Subcutaneous abdominal adipose tissue (tissue), 5 donors: ENCODE results near the gene TC2N.

Experiments used
- H3K27ac ChIP-seq: one replicate; pipeline ENCODE4 v1.7.0; 2013; ENCODE audit warnings: low read depth, mild to moderate bottlenecking, inconsistent platforms, low read length, moderate library complexity
- H3K27me3 ChIP-seq, 5 donors: one replicate each; pipeline ENCODE4 v1.7.0; 2013; ENCODE audit warnings: low read length in 5 of 5, inconsistent platforms in 1 of 5; ENCODE audit not compliant: control insufficient read depth in 5 of 5, insufficient read depth in 4 of 5
- H3K36me3 ChIP-seq, 5 donors: one replicate each; pipeline ENCODE4 v1.7.0; 2013; ENCODE audit warnings: low read length in 5 of 5; ENCODE audit not compliant: control insufficient read depth in 5 of 5, insufficient read depth in 5 of 5
- H3K4me1 ChIP-seq, 5 donors: one replicate each; pipeline ENCODE4 v1.7.0; 2013; ENCODE audit warnings: low read length in 5 of 5, mild to moderate bottlenecking in 3 of 5, moderate library complexity in 1 of 5; ENCODE audit not compliant: control insufficient read depth in 5 of 5, insufficient read depth in 5 of 5
- H3K4me3 ChIP-seq, 5 donors: one replicate each; pipeline ENCODE4 v1.7.0; 2013; ENCODE audit warnings: low read length in 5 of 5, low read depth in 1 of 5
- H3K9ac ChIP-seq, 5 donors: one replicate each; pipeline ENCODE4 v1.7.0; 2013; ENCODE audit warnings: low read length in 5 of 5, mild to moderate bottlenecking in 4 of 5, moderate library complexity in 3 of 5
- H3K9me3 ChIP-seq, 5 donors: one replicate each; pipeline ENCODE4 v1.7.0; 2013; ENCODE audit warnings: low read length in 5 of 5; ENCODE audit not compliant: control insufficient read depth in 5 of 5
- donor health status: healthy.
- donor health status: healthy.
- donor health status: healthy.
- donor health status: healthy.
- donor health status: healthy.

Gene TC2N

GRCh38 chr14:91891101-91891500 is 23.8 kb upstream of the TC2N start:
- H3K4me1 ChIP-seq, result peaks cover 3 to 37% (median 26%) of the 10 kb centered on the region in 5 donors

GRCh38 chr14:91890291-91890749 is 23.0 kb upstream of the TC2N start:
- Histone ChIP-seq H3K9ac (no peak overlapping the region), H3K9me3 (no peaks in the 10 kb centered on the region), H3K4me1 (peaks cover 3 to 37% (median 29%) of the 10 kb centered on the region in 5 donors), H3K27me3 (no peaks in the 10 kb centered on the region), H3K36me3 (peaks cover 0 to 14% (median 5%) of the 10 kb centered on the region in 5 donors), H3K4me3 (no peak overlapping the region), H3K27ac (no peak overlapping the region)

More at GRCh38 chr14:91891101-91891500, 23.8 kb upstream of the TC2N start:
- no peaks in the 10 kb centered on the region for H3K9me3 ChIP-seq
- peaks cover 0 to 14% (median 5%) of the 10 kb centered on the region in 5 donors for H3K36me3 ChIP-seq
- no peak overlapping the region for H3K27ac ChIP-seq
- no peaks in the 10 kb centered on the region for H3K27me3 ChIP-seq
- no peak overlapping the region for H3K4me3 ChIP-seq
- H3K9ac ChIP-seq, result no peak overlapping the region

- peaks cover 0 to 14% (median 5%) of the 10 kb centered on the region in 5 donors for H3K36me3 ChIP-seq
- H3K4me3 ChIP-seq, result no peak overlapping the region
- H3K9me3 ChIP-seq, result no peaks in the 10 kb centered on the region
- H3K4me1 ChIP-seq, result peaks cover 7 to 42% (median 34%) of the 10 kb centered on the region in 5 donors
- H3K27ac ChIP-seq, result no peak overlapping the region
- no peaks in the 10 kb centered on the region for H3K27me3 ChIP-seq
- H3K9ac ChIP-seq, result no peak overlapping the region
These were observed 22.3 kb upstream of the TC2N start for GRCh38 chr14:91889477-91890211.

GRCh38 chr14:91888641-91889476 is 21.5 kb upstream of the TC2N start:
- Histone ChIP-seq H3K36me3 (peaks cover 0 to 14% (median 5%) of the 10 kb centered on the region in 5 donors), H3K27ac (no peak overlapping the region), H3K4me1 (peaks cover 7 to 50% (median 42%) of the 10 kb centered on the region in 5 donors), H3K9ac (no peak overlapping the region), H3K27me3 (no peaks in the 10 kb centered on the region), H3K9me3 (no peaks in the 10 kb centered on the region), H3K4me3 (no peak overlapping the region)

GRCh38 chr14:91886961-91887360 is 19.6 kb upstream of the TC2N start:
- peaks cover 0 to 14% (median 5%) of the 10 kb centered on the region in 5 donors for H3K36me3 ChIP-seq

GRCh38 chr14:91885839-91886238 is 18.5 kb upstream of the TC2N start:
- peak overlapping the region; percentile 63 for H3K27ac ChIP-seq
- H3K36me3 ChIP-seq, result peaks cover 0 to 18% (median 6%) of the 10 kb centered on the region in 5 donors

More at GRCh38 chr14:91886961-91887360, 19.6 kb upstream of the TC2N start:
- Histone ChIP-seq H3K9ac (no peak overlapping the region), H3K9me3 (no peaks in the 10 kb centered on the region), H3K4me1 (peaks cover 13 to 59% (median 46%) of the 10 kb centered on the region in 5 donors), H3K27me3 (no peaks in the 10 kb centered on the region), H3K4me3 (no peak overlapping the region), H3K27ac (no peak overlapping the region)

GRCh38 chr14:91885113-91885712 is 17.9 kb upstream of the TC2N start:
- Histone ChIP-seq H3K4me3 (no peak overlapping the region), H3K9ac (no peak overlapping the region), H3K36me3 (peaks cover 0 to 16% (median 8%) of the 10 kb centered on the region in 5 donors), H3K27ac (peak overlapping the region; percentile 63), H3K9me3 (no peaks in the 10 kb centered on the region), H3K27me3 (no peaks in the 10 kb centered on the region), H3K4me1 (peaks cover 13 to 48% (median 37%) of the 10 kb centered on the region in 5 donors)

More at GRCh38 chr14:91885839-91886238, 18.5 kb upstream of the TC2N start:
- H3K9me3 ChIP-seq, result no peaks in the 10 kb centered on the region
- no peak overlapping the region for H3K4me3 ChIP-seq
- no peak overlapping the region for H3K9ac ChIP-seq
- no peaks in the 10 kb centered on the region for H3K27me3 ChIP-seq
- H3K4me1 ChIP-seq, result peaks cover 13 to 54% (median 42%) of the 10 kb centered on the region in 5 donors

GRCh38 chr14:91884664-91885063 is 17.3 kb upstream of the TC2N start:
- H3K9ac ChIP-seq, result peak overlapping the region in 1 of 5 donors; percentile 10
- H3K27ac ChIP-seq, result peak overlapping the region; percentile 63

GRCh38 chr14:91883753-91884152 is 16.4 kb upstream of the TC2N start:
- peak overlapping the region; percentile 46 for H3K27ac ChIP-seq

More at GRCh38 chr14:91884664-91885063, 17.3 kb upstream of the TC2N start:
- peaks cover 0 to 19% (median 8%) of the 10 kb centered on the region in 5 donors for H3K36me3 ChIP-seq
- H3K27me3 ChIP-seq, result no peaks in the 10 kb centered on the region
- no peak overlapping the region for H3K4me3 ChIP-seq
- no peaks in the 10 kb centered on the region for H3K9me3 ChIP-seq
- peaks cover 12 to 43% (median 32%) of the 10 kb centered on the region in 5 donors for H3K4me1 ChIP-seq

More at GRCh38 chr14:91883753-91884152, 16.4 kb upstream of the TC2N start:
- Histone ChIP-seq H3K9me3 (no peaks in the 10 kb centered on the region), H3K36me3 (peaks cover 0 to 26% (median 8%) of the 10 kb centered on the region in 5 donors), H3K9ac (no peak overlapping the region), H3K4me3 (no peak overlapping the region), H3K27me3 (no peaks in the 10 kb centered on the region), H3K4me1 (peaks cover 10 to 36% (median 26%) of the 10 kb centered on the region in 5 donors)
